Measurements from ENCODE around the gene GJB3. TPM values are rescaled to one million over a fixed set of nuclear protein-coding genes. Genes with fewer than 3 reads are reported as not detected.

Gene GJB3
- total RNA-seq, 1 experiment from 2014 or later, result 23.1 TPM

DNA sequence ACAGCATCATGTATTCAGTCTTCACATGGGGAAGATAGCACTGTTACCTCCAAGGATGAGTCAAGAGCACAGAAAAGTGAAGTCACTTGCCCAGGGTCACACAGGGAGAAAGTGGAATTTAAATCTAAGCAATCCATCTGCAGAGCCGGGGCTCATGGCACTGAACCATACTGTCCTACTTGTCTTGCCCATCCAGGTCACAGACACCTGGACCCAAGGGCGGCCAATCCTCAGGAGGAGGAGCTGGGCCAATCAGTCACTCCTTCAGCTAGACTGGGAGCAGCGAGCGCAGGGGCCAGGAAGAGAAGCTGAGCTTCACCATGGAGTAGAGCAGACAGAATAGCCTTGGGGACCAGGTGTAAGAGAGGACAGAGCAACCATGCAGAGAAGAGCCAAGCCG is 35.3 kb upstream of the GJB3 start:
- Mint-ChIP-seq H3K4me3 (ENCODE audit: low read depth, unreplicated experiment) (no peak overlapping the region), H3K36me3 (ENCODE audit: insufficient read depth, unreplicated experiment) (no peaks in the 10 kb centered on the region), H3K27ac (ENCODE audit: unreplicated experiment) (no peak overlapping the region), H3K4me1 (ENCODE audit: low read depth, unreplicated experiment) (peaks cover 15% of the 10 kb centered on the region), H3K9me3 (ENCODE audit: low read depth, unreplicated experiment) (no peaks in the 10 kb centered on the region), H3K27me3 (ENCODE audit: unreplicated experiment) (no peaks in the 10 kb centered on the region)
- BruUV-seq (replicated peaks), result no TSS peak
- no peak for DNase-seq
- CTCF ChIA-PET, result no interaction called here
- TF ChIP-seq, protein P1, sequence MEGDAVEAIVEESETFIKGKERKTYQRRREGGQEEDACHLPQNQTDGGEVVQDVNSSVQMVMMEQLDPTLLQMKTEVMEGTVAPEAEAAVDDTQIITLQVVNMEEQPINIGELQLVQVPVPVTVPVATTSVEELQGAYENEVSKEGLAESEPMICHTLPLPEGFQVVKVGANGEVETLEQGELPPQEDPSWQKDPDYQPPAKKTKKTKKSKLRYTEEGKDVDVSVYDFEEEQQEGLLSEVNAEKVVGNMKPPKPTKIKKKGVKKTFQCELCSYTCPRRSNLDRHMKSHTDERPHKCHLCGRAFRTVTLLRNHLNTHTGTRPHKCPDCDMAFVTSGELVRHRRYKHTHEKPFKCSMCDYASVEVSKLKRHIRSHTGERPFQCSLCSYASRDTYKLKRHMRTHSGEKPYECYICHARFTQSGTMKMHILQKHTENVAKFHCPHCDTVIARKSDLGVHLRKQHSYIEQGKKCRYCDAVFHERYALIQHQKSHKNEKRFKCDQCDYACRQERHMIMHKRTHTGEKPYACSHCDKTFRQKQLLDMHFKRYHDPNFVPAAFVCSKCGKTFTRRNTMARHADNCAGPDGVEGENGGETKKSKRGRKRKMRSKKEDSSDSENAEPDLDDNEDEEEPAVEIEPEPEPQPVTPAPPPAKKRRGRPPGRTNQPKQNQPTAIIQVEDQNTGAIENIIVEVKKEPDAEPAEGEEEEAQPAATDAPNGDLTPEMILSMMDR (IDR thresholded peaks at IDR 0.05; ENCODE audit: unreplicated experiment), result no peak
- intact Hi-C loops (cut with micrococcal nuclease; ENCODE audit: unreplicated experiment), result no loop called here

DNA sequence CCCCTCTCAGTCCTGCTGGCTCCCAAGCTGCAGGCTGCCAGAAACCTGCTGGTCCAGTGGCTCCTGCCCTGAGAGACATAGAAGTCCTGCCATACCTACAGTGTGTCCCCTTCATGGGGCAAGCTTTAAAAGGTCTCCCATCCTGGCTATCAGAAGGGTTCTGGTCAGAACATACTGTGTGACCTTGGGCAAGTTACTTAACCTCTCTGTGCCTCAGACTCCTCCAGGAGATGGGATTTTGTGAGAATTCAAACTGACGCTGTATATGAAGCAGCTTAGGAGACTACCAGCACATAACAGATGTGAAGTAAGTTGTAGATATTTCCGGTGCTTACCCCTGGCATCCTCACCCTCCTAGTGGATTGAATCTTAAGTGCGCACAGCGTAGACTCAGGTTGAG is 34.9 kb upstream of the GJB3 start:
- no peak for DNase-seq
- Mint-ChIP-seq H3K4me3 (ENCODE audit: low read depth, unreplicated experiment) (no peak overlapping the region), H3K27ac (ENCODE audit: unreplicated experiment) (no peak overlapping the region), H3K27me3 (ENCODE audit: unreplicated experiment) (no peaks in the 10 kb centered on the region), H3K9me3 (ENCODE audit: low read depth, unreplicated experiment) (no peaks in the 10 kb centered on the region), H3K36me3 (ENCODE audit: insufficient read depth, unreplicated experiment) (no peaks in the 10 kb centered on the region), H3K4me1 (ENCODE audit: low read depth, unreplicated experiment) (peaks cover 15% of the 10 kb centered on the region)
- TF ChIP-seq, protein P1 (IDR thresholded peaks at IDR 0.05; ENCODE audit: unreplicated experiment), result no peak
- CTCF ChIA-PET, result no interaction called here
- BruUV-seq (replicated peaks), result no TSS peak
- intact Hi-C loops (cut with micrococcal nuclease; ENCODE audit: unreplicated experiment), result no loop called here

DNA sequence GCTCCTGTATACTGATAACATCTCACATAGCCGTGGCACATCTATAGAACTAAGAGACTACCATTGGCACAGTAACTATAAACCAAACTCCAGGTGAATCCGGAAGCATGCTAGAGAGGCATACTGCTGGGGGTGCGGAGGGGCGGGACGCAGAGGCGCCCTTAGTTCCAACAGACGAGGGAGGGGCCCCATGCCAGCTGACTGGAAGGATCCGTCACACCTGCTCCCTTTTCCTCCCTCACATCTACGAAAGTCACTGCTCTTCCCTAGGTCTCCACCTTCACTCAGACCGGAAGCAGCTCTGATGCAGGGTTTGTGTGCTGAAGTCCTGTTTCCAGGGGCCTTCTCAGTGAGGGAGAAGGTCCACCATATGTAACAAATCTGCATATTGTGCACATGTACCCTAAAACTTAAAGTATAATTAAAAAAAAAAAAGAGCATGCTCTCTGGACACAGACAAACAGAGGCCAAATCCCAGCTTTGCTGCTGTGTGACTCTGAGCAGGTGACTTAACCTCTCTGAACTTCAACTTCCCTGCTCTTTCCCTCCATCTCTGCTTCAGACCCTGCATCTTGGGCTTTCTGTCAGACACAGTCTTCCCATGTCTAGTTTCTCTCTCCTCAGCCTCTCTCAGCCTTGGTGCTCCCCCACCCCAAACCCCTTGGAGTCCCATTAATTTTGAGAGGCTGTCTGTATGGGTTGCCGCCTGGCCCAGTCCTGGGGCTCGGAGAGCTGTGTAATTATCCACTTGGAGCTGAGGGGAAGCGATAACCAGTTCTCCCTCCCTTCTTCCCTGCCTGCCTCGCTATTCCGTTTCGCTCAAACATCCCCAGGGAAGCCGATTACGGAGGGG is 34.0 kb upstream of the GJB3 start:
- Mint-ChIP-seq H3K9me3 (ENCODE audit: low read depth, unreplicated experiment) (no peaks in the 10 kb centered on the region), H3K4me3 (ENCODE audit: low read depth, unreplicated experiment) (no peak overlapping the region), H3K36me3 (ENCODE audit: insufficient read depth, unreplicated experiment) (no peaks in the 10 kb centered on the region), H3K4me1 (ENCODE audit: low read depth, unreplicated experiment) (peaks cover 15% of the 10 kb centered on the region), H3K27me3 (ENCODE audit: unreplicated experiment) (no peaks in the 10 kb centered on the region), H3K27ac (ENCODE audit: unreplicated experiment) (no peak overlapping the region)
- BruUV-seq (replicated peaks), result no TSS peak
- CTCF ChIA-PET, result no interaction called here
- no peak for DNase-seq
- intact Hi-C loops (cut with micrococcal nuclease; ENCODE audit: unreplicated experiment), result no loop called here
- TF ChIP-seq, protein P1 (IDR thresholded peaks at IDR 0.05; ENCODE audit: unreplicated experiment), result no peak

DNA sequence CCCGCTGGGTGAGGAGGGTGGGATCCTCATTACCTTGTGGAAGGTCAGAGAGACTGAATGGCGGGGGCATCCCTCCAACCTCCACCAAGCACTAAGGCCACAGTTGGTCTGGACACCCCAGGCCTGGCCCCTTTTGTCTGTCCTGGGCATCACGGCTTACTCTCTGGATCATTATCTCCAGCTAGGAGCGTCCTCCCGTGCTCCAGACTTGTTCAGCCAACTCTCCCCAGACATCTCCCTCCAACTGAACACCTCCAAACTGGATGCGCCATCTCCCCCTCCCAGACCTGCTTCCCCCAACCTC is 33.4 kb upstream of the GJB3 start:
- Mint-ChIP-seq H3K36me3 (ENCODE audit: insufficient read depth, unreplicated experiment) (no peaks in the 10 kb centered on the region), H3K4me3 (ENCODE audit: low read depth, unreplicated experiment) (no peak overlapping the region), H3K27ac (ENCODE audit: unreplicated experiment) (no peak overlapping the region), H3K4me1 (ENCODE audit: low read depth, unreplicated experiment) (peaks cover 11% of the 10 kb centered on the region), H3K27me3 (ENCODE audit: unreplicated experiment) (no peaks in the 10 kb centered on the region), H3K9me3 (ENCODE audit: low read depth, unreplicated experiment) (no peaks in the 10 kb centered on the region)
- intact Hi-C loops (cut with micrococcal nuclease; ENCODE audit: unreplicated experiment), result no loop called here
- no peak for DNase-seq
- TF ChIP-seq, protein P1 (IDR thresholded peaks at IDR 0.05; ENCODE audit: unreplicated experiment), result no peak
- CTCF ChIA-PET, result no interaction called here
- no TSS peak for BruUV-seq (replicated peaks)
